ENCODE data around the gene MTA2.

DNA sequence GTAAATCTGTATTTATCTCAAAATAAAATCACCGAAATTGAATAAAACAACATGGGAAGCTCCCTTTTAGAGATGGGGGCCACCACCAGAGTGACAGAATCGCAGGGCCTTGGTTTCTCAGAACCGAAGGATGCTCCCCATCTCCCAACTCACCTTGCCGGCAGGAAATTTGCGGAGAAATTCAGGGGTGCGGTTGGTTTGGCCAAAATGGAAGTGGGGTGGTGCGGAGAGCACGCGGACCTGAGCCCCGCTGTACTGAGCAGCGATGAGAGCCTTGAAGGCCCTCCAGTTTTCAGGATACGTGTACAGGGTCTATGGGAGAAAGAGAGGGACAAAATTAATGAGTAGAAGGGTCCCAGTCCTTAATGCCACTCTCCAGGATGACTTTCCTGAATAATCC, 29.2 kb downstream of the MTA2 start:
- TF ChIP-seq, protein P1, sequence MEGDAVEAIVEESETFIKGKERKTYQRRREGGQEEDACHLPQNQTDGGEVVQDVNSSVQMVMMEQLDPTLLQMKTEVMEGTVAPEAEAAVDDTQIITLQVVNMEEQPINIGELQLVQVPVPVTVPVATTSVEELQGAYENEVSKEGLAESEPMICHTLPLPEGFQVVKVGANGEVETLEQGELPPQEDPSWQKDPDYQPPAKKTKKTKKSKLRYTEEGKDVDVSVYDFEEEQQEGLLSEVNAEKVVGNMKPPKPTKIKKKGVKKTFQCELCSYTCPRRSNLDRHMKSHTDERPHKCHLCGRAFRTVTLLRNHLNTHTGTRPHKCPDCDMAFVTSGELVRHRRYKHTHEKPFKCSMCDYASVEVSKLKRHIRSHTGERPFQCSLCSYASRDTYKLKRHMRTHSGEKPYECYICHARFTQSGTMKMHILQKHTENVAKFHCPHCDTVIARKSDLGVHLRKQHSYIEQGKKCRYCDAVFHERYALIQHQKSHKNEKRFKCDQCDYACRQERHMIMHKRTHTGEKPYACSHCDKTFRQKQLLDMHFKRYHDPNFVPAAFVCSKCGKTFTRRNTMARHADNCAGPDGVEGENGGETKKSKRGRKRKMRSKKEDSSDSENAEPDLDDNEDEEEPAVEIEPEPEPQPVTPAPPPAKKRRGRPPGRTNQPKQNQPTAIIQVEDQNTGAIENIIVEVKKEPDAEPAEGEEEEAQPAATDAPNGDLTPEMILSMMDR (IDR thresholded peaks at IDR 0.05) = no peak
- no peak for TF ChIP-seq POLR2A (IDR thresholded peaks at IDR 0.05)
- no peak for TF ChIP-seq POLR2AphosphoS5 (IDR thresholded peaks at IDR 0.05)
